GM08714 (cell line): ENCODE data around the gene C5orf46.
"Not testable (repeated sequence)": the region's sequence is repeated elsewhere in the genome, so short reads cannot be mapped to it uniquely, and the experiment has no call there.

Experiments used
- H3K4me3 ChIP-seq: fragments of 200-500 bp; sonication (Bioruptor generic); 2 replicates; pipeline ENCODE4 v1.5.1; 2014; ENCODE audit warnings: mild to moderate bottlenecking, low read length, inconsistent platforms
- ZNF274 ChIP-seq: IDR thresholded peaks from 2 replicates; pipeline ENCODE4 v1.6.1; 2012; ENCODE audit warnings: mild to moderate bottlenecking, low read depth, low read length

The C5orf46 gene

GRCh38 chr5:147906326-147907095, at the start of gene C5orf46:
C5orf46 (minus strand) TSS chr5:147906538; CDS start chr5:147906501, 37 bp downstream.
- no peak within 1 kb of the TSS for H3K4me3 ChIP-seq
- TF ChIP-seq ZNF274: no peak

- TF ChIP-seq ZNF274: no peak
- no peak overlapping the region for H3K4me3 ChIP-seq
Observed at GRCh38 chr5:147954971-147955370, 48.6 kb upstream of the C5orf46 start.

- no peak overlapping the region for H3K4me3 ChIP-seq
- no peak for TF ChIP-seq ZNF274
Observed at GRCh38 chr5:147949711-147950573, 43.6 kb upstream of the C5orf46 start.

- H3K4me3 ChIP-seq: not testable (repeated sequence)
Observed at GRCh38 chr5:147946658-147947274, 40.4 kb upstream of the C5orf46 start.

GRCh38 chr5:147939431-147940114, 33.2 kb upstream of the C5orf46 start:
- no peak for TF ChIP-seq ZNF274
- no peak overlapping the region for H3K4me3 ChIP-seq

DNA sequence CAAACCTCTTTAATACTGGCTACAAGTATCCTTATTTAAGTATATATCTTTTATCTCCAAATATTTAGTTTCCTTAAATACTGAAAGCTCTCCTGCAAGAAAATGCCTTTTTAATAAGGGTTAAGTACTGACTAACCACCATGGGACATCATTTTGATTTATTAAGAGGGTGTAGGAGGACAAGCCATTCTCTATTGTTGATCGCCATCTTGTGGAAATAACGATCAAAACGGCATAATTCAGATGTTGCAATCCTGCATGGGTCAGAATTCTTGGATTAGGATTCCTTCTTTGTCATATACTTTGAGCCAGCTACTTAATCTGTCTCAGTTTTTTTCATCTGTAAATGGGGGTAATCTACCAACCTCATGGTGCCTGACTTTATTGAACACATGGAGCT, 28.7 kb upstream of the C5orf46 start:
- no peak overlapping the region for H3K4me3 ChIP-seq
- TF ChIP-seq ZNF274: no peak

GRCh38 chr5:147930769-147931168, 24.4 kb upstream of the C5orf46 start:
- no peak for TF ChIP-seq ZNF274
- H3K4me3 ChIP-seq: no peak overlapping the region

- no peak for TF ChIP-seq ZNF274
- no peak overlapping the region for H3K4me3 ChIP-seq
Observed at GRCh38 chr5:147927901-147928300, 21.6 kb upstream of the C5orf46 start.

GRCh38 chr5:147925020-147925419, 18.7 kb upstream of the C5orf46 start:
- no peak overlapping the region for H3K4me3 ChIP-seq
- TF ChIP-seq ZNF274: no peak

DNA sequence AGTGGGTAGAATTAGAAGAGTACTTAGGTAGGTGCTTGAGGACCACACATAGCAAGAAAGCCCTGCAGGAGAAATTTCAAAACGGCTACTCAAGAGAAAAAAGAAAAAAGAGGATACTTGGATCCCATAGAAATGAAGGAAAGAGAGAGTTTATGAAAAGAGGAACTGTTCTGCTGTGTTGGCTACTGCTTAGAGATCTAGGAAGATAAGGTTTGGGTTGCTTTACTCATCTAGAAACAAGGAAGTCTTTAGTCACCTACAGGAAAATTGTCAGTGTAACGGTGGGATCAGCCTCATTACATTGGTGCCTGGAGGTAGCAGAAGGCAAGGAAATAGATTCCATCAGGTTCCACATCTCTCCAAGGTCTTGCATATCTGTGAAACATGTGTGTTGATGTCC, 14.8 kb upstream of the C5orf46 start:
- no peak for TF ChIP-seq ZNF274

GRCh38 chr5:147920420-147921030, 14.2 kb upstream of the C5orf46 start:
- H3K4me3 ChIP-seq: no peak overlapping the region
- TF ChIP-seq ZNF274: no peak

More for the DNA sequence above, 14.8 kb upstream of the C5orf46 start:
- no peak overlapping the region for H3K4me3 ChIP-seq

- no peak for TF ChIP-seq ZNF274
- no peak overlapping the region for H3K4me3 ChIP-seq
Observed at GRCh38 chr5:147918899-147919298, 12.6 kb upstream of the C5orf46 start.

DNA sequence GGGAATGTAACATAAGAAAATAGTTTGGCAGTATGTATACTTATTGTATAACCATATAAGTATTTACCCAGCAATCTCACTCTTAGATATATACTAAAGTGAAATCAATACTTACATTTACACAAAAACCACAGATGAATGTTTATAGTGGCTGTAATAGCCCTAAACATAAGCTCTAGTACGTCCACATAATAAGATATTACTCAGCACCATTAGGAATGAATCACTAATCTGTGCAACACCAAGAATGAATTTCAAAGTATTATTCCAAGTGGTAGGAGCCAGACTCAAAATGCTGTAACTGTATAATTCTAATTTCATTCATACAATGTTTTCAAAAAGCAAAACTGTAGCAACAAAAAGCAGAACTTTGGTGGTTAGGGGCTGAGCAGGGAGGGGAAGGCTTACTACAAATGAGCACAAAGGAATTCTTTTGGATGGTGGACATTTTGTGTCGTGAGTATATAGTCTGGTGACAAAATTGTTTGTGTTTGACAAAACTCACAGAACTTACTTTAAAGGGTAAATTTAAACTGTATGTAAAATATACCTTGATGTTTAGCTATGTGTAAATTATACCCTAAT, 11.9 kb upstream of the C5orf46 start:
- no peak overlapping the region for H3K4me3 ChIP-seq
- TF ChIP-seq ZNF274: no peak
